ENCODE data around the gene ERGIC1. TPM values are rescaled to one million over a fixed set of nuclear protein-coding genes. Genes with fewer than 3 reads are reported as not detected.

Gene ERGIC1
- total and polyA plus RNA-seq, 8 donors, result 54.8 to 101 (median 75.6) TPM

- intact Hi-C loops (cut with DNase I), result no loop called here
- no peak overlapping the region for H3K4me3 ChIP-seq
- FAIRE-seq (no peak), ATAC-seq (peak; percentile 48 to 87 (median 80)), DNase-seq (no peak)
- H3K27ac ChIP-seq, result peak overlapping the region in 1 of 4 donors; percentile 18
- 47 to 52% methylated on average over 16 of the region's 16 CpGs for WGBS, 2 donors
- TF ChIP-seq, protein P1, sequence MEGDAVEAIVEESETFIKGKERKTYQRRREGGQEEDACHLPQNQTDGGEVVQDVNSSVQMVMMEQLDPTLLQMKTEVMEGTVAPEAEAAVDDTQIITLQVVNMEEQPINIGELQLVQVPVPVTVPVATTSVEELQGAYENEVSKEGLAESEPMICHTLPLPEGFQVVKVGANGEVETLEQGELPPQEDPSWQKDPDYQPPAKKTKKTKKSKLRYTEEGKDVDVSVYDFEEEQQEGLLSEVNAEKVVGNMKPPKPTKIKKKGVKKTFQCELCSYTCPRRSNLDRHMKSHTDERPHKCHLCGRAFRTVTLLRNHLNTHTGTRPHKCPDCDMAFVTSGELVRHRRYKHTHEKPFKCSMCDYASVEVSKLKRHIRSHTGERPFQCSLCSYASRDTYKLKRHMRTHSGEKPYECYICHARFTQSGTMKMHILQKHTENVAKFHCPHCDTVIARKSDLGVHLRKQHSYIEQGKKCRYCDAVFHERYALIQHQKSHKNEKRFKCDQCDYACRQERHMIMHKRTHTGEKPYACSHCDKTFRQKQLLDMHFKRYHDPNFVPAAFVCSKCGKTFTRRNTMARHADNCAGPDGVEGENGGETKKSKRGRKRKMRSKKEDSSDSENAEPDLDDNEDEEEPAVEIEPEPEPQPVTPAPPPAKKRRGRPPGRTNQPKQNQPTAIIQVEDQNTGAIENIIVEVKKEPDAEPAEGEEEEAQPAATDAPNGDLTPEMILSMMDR (IDR thresholded peaks at IDR 0.05), result no peak
- H3K4me1 ChIP-seq, result no peaks in the 10 kb centered on the region
- H3K27me3 ChIP-seq, result no peaks in the 10 kb centered on the region
- no peaks in the 10 kb centered on the region for H3K9me3 ChIP-seq
- no peaks in the 10 kb centered on the region for H3K36me3 ChIP-seq
Measured at GRCh38 chr5:172820046-172820767, 13.8 kb upstream of the ERGIC1 start.

- Histone ChIP-seq H3K4me1 (no peaks in the 10 kb centered on the region), H3K27me3 (no peaks in the 10 kb centered on the region), H3K9me3 (no peaks in the 10 kb centered on the region), H3K36me3 (no peaks in the 10 kb centered on the region), H3K4me3 (no peak overlapping the region), H3K27ac (no peak overlapping the region)
- DNase-seq (no peak), ATAC-seq (no peak), FAIRE-seq (no peak)
- intact Hi-C loops (cut with DNase I), result no loop called here
- WGBS, 2 donors, result 67 to 71% methylated on average over 6 of the region's 6 CpGs
- TF ChIP-seq, protein P1 (IDR thresholded peaks at IDR 0.05), result no peak
Measured at GRCh38 chr5:172821340-172821985, 12.6 kb upstream of the ERGIC1 start.

GRCh38 chr5:172823840-172824362 lies 10.2 kb upstream of the ERGIC1 start:
- 70 to 73% methylated on average over 6 of the region's 6 CpGs for WGBS, 2 donors
- no peaks in the 10 kb centered on the region for H3K27me3 ChIP-seq
- H3K36me3 ChIP-seq, result no peaks in the 10 kb centered on the region
- H3K4me1 ChIP-seq, result no peaks in the 10 kb centered on the region
- no peak overlapping the region for H3K27ac ChIP-seq
- ATAC-seq (no peak), FAIRE-seq (no peak), DNase-seq (no peak)
- TF ChIP-seq, protein P1 (IDR thresholded peaks at IDR 0.05), result no peak
- no peaks in the 10 kb centered on the region for H3K9me3 ChIP-seq
- no peak overlapping the region for H3K4me3 ChIP-seq
- intact Hi-C loops (cut with DNase I), result no loop called here

DNA sequence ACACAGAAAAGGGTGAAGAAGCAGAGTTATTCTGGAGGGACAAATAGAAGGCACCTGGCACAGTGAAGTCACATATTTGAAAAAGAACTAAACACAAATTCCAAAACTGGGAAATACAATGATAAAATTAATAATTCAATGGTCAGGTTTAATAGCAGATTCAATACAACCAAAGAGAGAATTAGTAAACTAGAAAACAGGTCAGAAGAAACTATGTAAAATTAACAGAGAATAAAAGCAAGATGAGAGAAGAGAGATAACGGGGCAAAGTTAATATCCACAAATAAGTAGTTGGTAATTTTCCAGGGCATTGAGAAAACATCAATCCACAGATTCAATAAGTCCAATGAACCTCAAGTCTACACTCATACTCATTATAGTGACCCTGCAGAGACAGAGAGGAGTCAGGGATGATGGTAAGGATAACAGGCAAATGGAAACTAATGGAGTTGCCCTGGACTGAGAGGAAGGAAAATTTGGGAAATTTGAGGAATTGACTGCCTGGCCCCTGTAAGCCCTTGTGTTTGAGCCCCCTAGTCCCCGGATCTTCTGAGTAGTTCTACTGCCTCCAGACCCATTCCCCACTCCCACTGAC lies 8.3 kb upstream of the ERGIC1 start:
- TF ChIP-seq, protein P1 (IDR thresholded peaks at IDR 0.05), result no peak
- no peaks in the 10 kb centered on the region for H3K9me3 ChIP-seq
- intact Hi-C loops (cut with DNase I), result no loop called here
- H3K27ac ChIP-seq, result no peak overlapping the region
- WGBS, 2 donors, result 39 to 76% methylated on average over 2 of the region's 2 CpGs
- H3K4me3 ChIP-seq, result no peak overlapping the region
- H3K4me1 ChIP-seq, result no peaks in the 10 kb centered on the region
- DNase-seq (no peak), FAIRE-seq (no peak), ATAC-seq (no peak)
- H3K36me3 ChIP-seq, result no peaks in the 10 kb centered on the region
- no peaks in the 10 kb centered on the region for H3K27me3 ChIP-seq
